CD8-positive, alpha-beta memory T cell (primary cell): ENCODE measurements around the gene RAB31. TPM values are rescaled to one million over a fixed set of nuclear protein-coding genes. Genes with fewer than 3 reads are reported as not detected.

Experiments used
- CTCF ChIA-PET: fragments of 350-600 bp; sonication (Branson Sonifier 250); formaldehyde crosslinking; loops from one replicate; lab custom pipeline; 2021; ENCODE audit warnings: antibody characterized with exemption; lab: Charles Lee
- POLR2A ChIA-PET: fragments of 350-600 bp; sonication (Branson Sonifier 250); formaldehyde crosslinking; loops from one replicate; lab custom pipeline; 2021; ENCODE audit warnings: antibody characterized with exemption; lab: Charles Lee
- DNase-seq, 5 donors: peaks; one replicate each; pipeline versions ENCODE4 v3.0.0 to v3.0.0-alpha.2; 2020 to 2022; ENCODE audit warnings: mixed read lengths in 1 of 5
- H3K27ac ChIP-seq: one replicate; pipeline ENCODE4 v1.7.0; 2013; ENCODE audit warnings: low read depth, mild to moderate bottlenecking, low read length, moderate library complexity
- H3K27me3 ChIP-seq: 2 replicates; pipeline ENCODE4 v1.7.0; 2013; ENCODE audit warnings: low read length, mild to moderate bottlenecking; ENCODE audit not compliant: insufficient read depth, poor library complexity, severe bottlenecking
- H3K36me3 ChIP-seq: 2 replicates; pipeline ENCODE4 v1.7.0; 2013; ENCODE audit warnings: mild to moderate bottlenecking, low read length, moderate library complexity; ENCODE audit not compliant: insufficient read depth
- H3K4me1 ChIP-seq: 2 replicates; pipeline ENCODE4 v1.7.0; 2013; ENCODE audit warnings: mild to moderate bottlenecking, low read length, moderate library complexity; ENCODE audit not compliant: insufficient read depth
- H3K4me3 ChIP-seq: 2 replicates; pipeline ENCODE4 v1.7.0; 2013; ENCODE audit warnings: mild to moderate bottlenecking, low read length
- H3K9me3 ChIP-seq: 2 replicates; pipeline ENCODE4 v1.7.0; 2013; ENCODE audit warnings: mild to moderate bottlenecking, low read length
- H3K27ac Mint-ChIP-seq, 8 donors: one replicate each; pipeline ENCODE4 v1.8.0; 2020 to 2021; ENCODE audit warnings: mixed read lengths in 8 of 8, mild to moderate bottlenecking in 6 of 8, inconsistent platforms in 3 of 8, moderate library complexity in 3 of 8
- H3K27me3 Mint-ChIP-seq, 2 donors: one replicate each; pipeline ENCODE4 v1.8.0; 2020 to 2021; ENCODE audit warnings: mixed read lengths in 2 of 2, mild to moderate bottlenecking in 1 of 2, moderate library complexity in 1 of 2
- H3K36me3 Mint-ChIP-seq, 3 donors: one replicate each; pipeline ENCODE4 v1.8.0; 2020 to 2021; ENCODE audit warnings: mixed read lengths in 3 of 3, inconsistent platforms in 1 of 3, mild to moderate bottlenecking in 1 of 3
- H3K4me1 Mint-ChIP-seq, 3 donors: one replicate each; pipeline ENCODE4 v1.8.0; 2020 to 2021; ENCODE audit warnings: mixed read lengths in 3 of 3, inconsistent platforms in 1 of 3, mild to moderate bottlenecking in 1 of 3
- H3K4me3 Mint-ChIP-seq, 7 donors: one replicate each; pipeline ENCODE4 v1.8.0; 2020 to 2021; ENCODE audit warnings: mixed read lengths in 7 of 7, mild to moderate bottlenecking in 6 of 7, moderate library complexity in 4 of 7, inconsistent platforms in 2 of 7
- H3K9me3 Mint-ChIP-seq, 5 donors: one replicate each; pipeline ENCODE4 v1.8.0; 2020 to 2022; ENCODE audit warnings: mixed read lengths in 5 of 5, mild to moderate bottlenecking in 3 of 5, moderate library complexity in 2 of 5, inconsistent platforms in 1 of 5
- polyA plus RNA-seq: library from polyadenylated mRNA; unstranded; fragments of 300-500 nt; fragmentation: Illumina TruSeq; gene quantifications from one replicate; pipeline ENCODE4 v1.2.3, GENCODE V29; 2021
- total RNA-seq, 2 experiments: library from RNA; stranded (reverse); gene quantifications; one replicate each; pipeline ENCODE4 v1.2.3, GENCODE V29; 2021

The RAB31 gene
- total and polyA plus RNA-seq, 3 experiments from 2014 or later = 0.57 to 4.7 (median 1.1) TPM

GRCh38 chr18:9872823-9873222 is 164.7 kb downstream of the RAB31 start:
- no peak for DNase-seq
- Mint-ChIP-seq H3K36me3 (no peaks in the 10 kb centered on the region), H3K4me3 (no peak overlapping the region), H3K27ac (no peak overlapping the region), H3K27me3 (peaks cover 9 to 49% of the 10 kb centered on the region in 2 donors), H3K4me1 (peaks cover 3 to 6% (median 3%) of the 10 kb centered on the region in 3 donors), H3K9me3 (peaks cover 0 to 3% (median 2%) of the 10 kb centered on the region in 5 donors)
- CTCF ChIA-PET = no interaction called here
- H3K27ac ChIP-seq = no peak overlapping the region
- H3K9me3 ChIP-seq = no peaks in the 10 kb centered on the region
- POLR2A ChIA-PET = interaction anchor here (0.6 kb wide), 1 partner anchor 12 kb away, joined by 3 read pairs; no protein-coding TSS in a partner anchor
- no peaks in the 10 kb centered on the region for H3K4me1 ChIP-seq
- H3K4me3 ChIP-seq = no peak overlapping the region
- no peaks in the 10 kb centered on the region for H3K36me3 ChIP-seq
- peaks cover 8% of the 10 kb centered on the region for H3K27me3 ChIP-seq

- CTCF ChIA-PET = no interaction called here
- no peak overlapping the region for H3K27ac Mint-ChIP-seq
- H3K4me1 ChIP-seq = no peaks in the 10 kb centered on the region
These were observed 166.6 kb downstream of the RAB31 start for GRCh38 chr18:9874728-9875127.

DNA sequence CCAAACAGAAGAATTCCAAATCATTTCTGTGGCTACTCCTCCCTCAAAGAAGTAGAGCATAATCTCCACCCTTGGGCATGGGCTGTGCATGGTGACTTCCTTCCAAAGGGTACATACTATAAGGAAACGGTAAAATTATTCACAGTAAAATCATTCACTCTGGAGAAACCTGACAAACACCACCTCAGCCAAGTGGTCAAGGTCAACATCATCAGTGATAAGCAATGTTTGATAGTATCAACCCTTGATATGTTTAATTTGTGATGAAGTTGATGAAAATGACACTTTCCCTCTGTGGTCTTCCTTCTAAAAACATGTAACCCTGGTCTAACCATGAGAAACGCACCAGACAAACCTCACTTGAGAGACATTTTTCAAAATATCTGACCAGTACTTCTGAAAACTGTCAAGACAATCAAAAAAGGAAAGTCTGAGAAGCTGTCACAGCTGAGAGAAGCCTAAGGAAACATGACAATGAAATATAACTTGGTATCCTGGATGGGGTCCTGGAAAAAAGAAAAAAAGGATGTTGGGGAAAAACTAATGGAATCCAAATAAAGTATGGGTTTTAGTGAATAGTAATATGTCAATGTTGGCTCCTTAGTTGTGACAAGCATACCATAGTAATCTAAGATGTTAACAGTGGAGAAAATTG is 168.2 kb downstream of the RAB31 start:
- peak overlapping the region; percentile 89 for H3K27ac ChIP-seq

More at GRCh38 chr18:9874728-9875127, 166.6 kb downstream of the RAB31 start:
- H3K27me3 Mint-ChIP-seq = peaks cover 6 to 35% of the 10 kb centered on the region in 2 donors
- POLR2A ChIA-PET = no interaction called here
- no peak overlapping the region for H3K4me3 ChIP-seq
- no peaks in the 10 kb centered on the region for H3K36me3 ChIP-seq
- H3K4me3 Mint-ChIP-seq = no peak overlapping the region
- no peaks in the 10 kb centered on the region for H3K36me3 Mint-ChIP-seq
- H3K27me3 ChIP-seq = peaks cover 8% of the 10 kb centered on the region
- no peaks in the 10 kb centered on the region for H3K9me3 ChIP-seq
- H3K4me1 Mint-ChIP-seq = peaks cover 3 to 6% (median 3%) of the 10 kb centered on the region in 3 donors
- no peak overlapping the region for H3K27ac ChIP-seq
- DNase-seq = no peak
- no peaks in the 10 kb centered on the region for H3K9me3 Mint-ChIP-seq

GRCh38 chr18:9876867-9877654 is 169.0 kb downstream of the RAB31 start:
- H3K27ac Mint-ChIP-seq = peak overlapping the region in 1 of 8 donors; percentile 35
- H3K4me3 Mint-ChIP-seq = no peak overlapping the region
- CTCF ChIA-PET = no interaction called here

More for the DNA sequence above, 168.2 kb downstream of the RAB31 start:
- H3K4me1 Mint-ChIP-seq = peaks cover 3 to 6% (median 3%) of the 10 kb centered on the region in 3 donors
- no peaks in the 10 kb centered on the region for H3K36me3 ChIP-seq
- no peaks in the 10 kb centered on the region for H3K4me1 ChIP-seq
- H3K27me3 Mint-ChIP-seq = peaks cover 6 to 20% of the 10 kb centered on the region in 2 donors
- H3K27me3 ChIP-seq = peaks cover 8% of the 10 kb centered on the region
- no peaks in the 10 kb centered on the region for H3K36me3 Mint-ChIP-seq
- H3K27ac Mint-ChIP-seq = peak overlapping the region in 1 of 8 donors; percentile 35
- ChIA-PET CTCF (no interaction called here), POLR2A (no interaction called here)
- no peak overlapping the region for H3K4me3 ChIP-seq
- no peaks in the 10 kb centered on the region for H3K9me3 Mint-ChIP-seq
- no peaks in the 10 kb centered on the region for H3K9me3 ChIP-seq
- H3K4me3 Mint-ChIP-seq = no peak overlapping the region
- no peak for DNase-seq

GRCh38 chr18:9877655-9878014 is 169.5 kb downstream of the RAB31 start:
- Mint-ChIP-seq H3K9me3 (no peaks in the 10 kb centered on the region), H3K4me1 (peaks cover 3 to 6% (median 3%) of the 10 kb centered on the region in 3 donors), H3K27me3 (peaks cover 6 to 9% of the 10 kb centered on the region in 2 donors), H3K36me3 (no peaks in the 10 kb centered on the region), H3K4me3 (no peak overlapping the region), H3K27ac (no peak overlapping the region)
- no peaks in the 10 kb centered on the region for H3K4me1 ChIP-seq
- H3K27me3 ChIP-seq = peaks cover 8% of the 10 kb centered on the region
- ChIA-PET POLR2A (no interaction called here), CTCF (no interaction called here)
- no peak for DNase-seq
- no peak overlapping the region for H3K4me3 ChIP-seq
- peak overlapping the region; percentile 89 for H3K27ac ChIP-seq
- no peaks in the 10 kb centered on the region for H3K9me3 ChIP-seq
- H3K36me3 ChIP-seq = no peaks in the 10 kb centered on the region

More at GRCh38 chr18:9876867-9877654, 169.0 kb downstream of the RAB31 start:
- Histone ChIP-seq H3K27me3 (peaks cover 8% of the 10 kb centered on the region), H3K4me3 (no peak overlapping the region), H3K27ac (peak overlapping the region; percentile 89), H3K36me3 (no peaks in the 10 kb centered on the region), H3K4me1 (no peaks in the 10 kb centered on the region), H3K9me3 (no peaks in the 10 kb centered on the region)
- H3K27me3 Mint-ChIP-seq = peaks cover 6 to 15% of the 10 kb centered on the region in 2 donors
- H3K9me3 Mint-ChIP-seq = no peaks in the 10 kb centered on the region
- POLR2A ChIA-PET = no interaction called here
- no peak for DNase-seq
- no peaks in the 10 kb centered on the region for H3K36me3 Mint-ChIP-seq
- peaks cover 3 to 6% (median 3%) of the 10 kb centered on the region in 3 donors for H3K4me1 Mint-ChIP-seq

DNA sequence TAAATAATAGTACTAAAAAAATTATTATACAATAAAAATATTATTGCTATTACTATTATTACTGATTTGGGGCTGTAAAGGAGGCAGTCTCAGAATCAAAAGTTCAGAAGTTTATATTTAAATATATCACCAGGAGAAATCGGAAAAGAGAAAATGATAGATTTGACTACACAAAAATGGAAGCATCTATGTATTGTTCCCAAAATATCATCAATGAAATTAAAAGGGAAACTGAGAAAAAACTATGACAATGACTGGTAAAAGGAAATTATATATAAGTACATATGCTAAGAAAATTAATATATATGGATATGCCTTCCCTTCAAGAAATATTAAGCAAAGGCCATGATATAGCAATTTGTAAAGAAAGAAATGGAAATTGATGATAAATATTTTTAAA is 170.0 kb downstream of the RAB31 start:
- Histone ChIP-seq H3K4me3 (no peak overlapping the region), H3K9me3 (no peaks in the 10 kb centered on the region), H3K27ac (no peak overlapping the region), H3K36me3 (no peaks in the 10 kb centered on the region), H3K4me1 (no peaks in the 10 kb centered on the region), H3K27me3 (peaks cover 8% of the 10 kb centered on the region)
- Mint-ChIP-seq H3K4me1 (peaks cover 3 to 6% (median 3%) of the 10 kb centered on the region in 3 donors), H3K27ac (no peak overlapping the region), H3K36me3 (no peaks in the 10 kb centered on the region), H3K27me3 (peaks cover 6 to 9% of the 10 kb centered on the region in 2 donors), H3K4me3 (no peak overlapping the region), H3K9me3 (no peaks in the 10 kb centered on the region)
- POLR2A ChIA-PET = no interaction called here
- no peak for DNase-seq
- CTCF ChIA-PET = no interaction called here

DNA sequence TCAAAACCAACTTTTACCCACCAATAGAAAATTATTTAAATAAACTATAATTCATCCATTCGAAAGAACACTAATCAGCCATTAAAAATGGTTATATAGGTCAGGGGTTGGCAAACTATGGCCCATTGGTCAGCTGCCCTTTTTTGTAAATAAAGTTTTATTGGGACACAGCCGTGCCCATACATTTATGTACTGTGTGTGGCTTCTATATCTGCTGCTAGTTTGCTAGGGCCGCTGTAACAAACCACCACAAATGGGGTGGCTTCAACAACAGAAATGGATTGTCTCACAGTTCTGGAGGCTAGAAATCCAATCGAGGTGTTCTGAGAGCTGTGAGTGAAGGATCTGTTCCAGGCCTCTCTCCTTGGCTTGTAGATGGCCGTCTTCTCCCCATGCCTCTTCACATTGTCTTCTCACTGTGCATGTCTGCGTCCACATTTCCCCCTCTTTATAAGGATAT is 170.7 kb downstream of the RAB31 start:
- no peaks in the 10 kb centered on the region for H3K36me3 Mint-ChIP-seq

GRCh38 chr18:9884090-9884489 is 176.0 kb downstream of the RAB31 start:
- H3K36me3 Mint-ChIP-seq = no peaks in the 10 kb centered on the region
- peak overlapping the region in 1 of 8 donors; percentile 5 for H3K27ac Mint-ChIP-seq

More for the DNA sequence above, 170.7 kb downstream of the RAB31 start:
- Histone ChIP-seq H3K36me3 (no peaks in the 10 kb centered on the region), H3K27me3 (peaks cover 8% of the 10 kb centered on the region), H3K9me3 (no peaks in the 10 kb centered on the region), H3K27ac (peak overlapping the region; percentile 38), H3K4me1 (no peaks in the 10 kb centered on the region), H3K4me3 (no peak overlapping the region)
- POLR2A ChIA-PET = no interaction called here
- H3K27ac Mint-ChIP-seq = no peak overlapping the region
- DNase-seq = no peak
- H3K9me3 Mint-ChIP-seq = no peaks in the 10 kb centered on the region
- H3K4me1 Mint-ChIP-seq = peaks cover 3 to 6% (median 3%) of the 10 kb centered on the region in 3 donors
- H3K4me3 Mint-ChIP-seq = no peak overlapping the region
- H3K27me3 Mint-ChIP-seq = peaks cover 4 to 7% of the 10 kb centered on the region in 2 donors
- CTCF ChIA-PET = no interaction called here

More at GRCh38 chr18:9884090-9884489, 176.0 kb downstream of the RAB31 start:
- H3K27ac ChIP-seq = peak overlapping the region; percentile 75
- H3K27me3 Mint-ChIP-seq = no peaks in the 10 kb centered on the region
- ChIA-PET CTCF (no interaction called here), POLR2A (interaction anchor here (0.7 kb wide), 1 partner anchor 11 kb away, joined by 3 read pairs; no protein-coding TSS in a partner anchor)
- no peak for DNase-seq
- H3K4me3 ChIP-seq = no peak overlapping the region
- no peaks in the 10 kb centered on the region for H3K36me3 ChIP-seq
- H3K9me3 Mint-ChIP-seq = peaks cover 0 to 2% (median 0%) of the 10 kb centered on the region in 5 donors
- H3K4me1 ChIP-seq = no peaks in the 10 kb centered on the region
- no peaks in the 10 kb centered on the region for H3K4me1 Mint-ChIP-seq
- H3K9me3 ChIP-seq = no peaks in the 10 kb centered on the region
- no peak overlapping the region for H3K4me3 Mint-ChIP-seq
- no peaks in the 10 kb centered on the region for H3K27me3 ChIP-seq
